ENCODE measurements around the gene HOXD4. TPM values are rescaled to one million over a fixed set of nuclear protein-coding genes. Genes with fewer than 3 reads are reported as not detected.

The HOXD4 gene
- total and polyA plus RNA-seq, 10 of the 15 experiments (the other 5 are each of a cell fraction or from before 2014, with no cell fraction given): 0.07 TPM; not detected in 9

DNA sequence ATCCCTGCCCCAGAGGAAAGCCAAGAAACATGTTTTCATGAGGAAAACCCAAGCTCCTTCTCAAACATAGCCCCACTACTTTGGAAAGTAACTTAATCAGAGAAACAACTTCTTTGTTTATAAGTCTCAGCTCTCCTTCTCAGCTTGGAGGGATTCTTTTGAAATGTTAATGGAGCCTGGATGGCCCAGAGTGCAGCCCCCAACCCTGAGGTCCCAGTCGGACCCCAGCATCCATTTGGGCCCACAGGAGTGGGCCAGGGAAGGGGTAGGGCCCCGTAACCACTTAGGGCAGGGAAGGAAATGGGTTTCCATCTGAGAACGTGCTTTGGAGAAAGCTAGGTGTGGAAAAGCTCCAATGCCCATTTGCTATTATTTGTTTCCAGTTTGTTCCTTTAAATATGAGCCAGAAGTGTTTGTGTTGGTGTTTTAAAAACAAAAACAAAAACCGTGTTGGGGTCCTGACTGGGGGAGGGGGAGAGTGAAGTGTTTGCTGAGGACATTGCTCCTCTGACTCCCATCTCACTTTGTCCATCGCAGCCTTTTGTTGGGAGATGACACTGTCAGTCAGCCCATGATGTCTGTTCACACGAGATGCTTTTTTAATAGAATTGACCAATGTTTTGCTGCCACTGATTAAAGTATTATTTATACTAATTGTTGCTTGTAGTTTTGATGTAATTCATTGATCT is 4.2 kb downstream of the HOXD4 start:
- SMC1A ChIA-PET (ENCODE audit: uncharacterized antibody, unreplicated experiment): interaction anchor here (0.8 to 1.3 kb wide), 2 partner anchors 481 to 497 kb away, joined by 3 read pairs; no protein-coding TSS in a partner anchor
- H2AFZ ChIP-seq (ENCODE audit: control insufficient read depth, low read depth, low read length): no peak overlapping the region
- H3K9ac ChIP-seq (ENCODE audit: control insufficient read depth, insufficient read depth, low read length): no peak overlapping the region
- H3K4me1 ChIP-seq (ENCODE audit: control insufficient read depth, insufficient read depth, low read length): no peaks in the 10 kb centered on the region
- no peaks in the 10 kb centered on the region for H3K36me3 ChIP-seq (ENCODE audit: control insufficient read depth in 2 of 2, insufficient read depth in 2 of 2, low read length in 1 of 2)
- H3K79me2 ChIP-seq (ENCODE audit: control insufficient read depth, insufficient read depth, low read length): no peaks in the 10 kb centered on the region
- H3K27ac ChIP-seq (ENCODE audit: control insufficient read depth, insufficient read depth): no peak overlapping the region
- in situ Hi-C loops (cut with MboI): no loop called here
- H3K9me3 ChIP-seq (replicated peaks; ENCODE audit: control insufficient read depth, insufficient read depth, low read length): no peaks in the 10 kb centered on the region; the same call in 2 of the 3 replicates
- no TSS peak for BruUV-seq (replicated peaks)
- RAD21 ChIA-PET (ENCODE audit: unreplicated experiment): interaction anchor here (1.5 kb wide), 1 partner anchor 398 kb away, joined by 3 read pairs; no protein-coding TSS in a partner anchor
- no peak for ATAC-seq
- H3K4me2 ChIP-seq (ENCODE audit: control insufficient read depth, insufficient read depth): no peak overlapping the region
- 6% methylated on average over 6 of the region's 6 CpGs for WGBS (ENCODE audit: insufficient coverage, insufficient replicate concordance, low lambda C conversion rate, missing lambda C conversion rate)
- FAIRE-seq: no peak
- no peaks in the 10 kb centered on the region for H4K20me1 ChIP-seq (ENCODE audit: control insufficient read depth, insufficient read depth)
- no peak overlapping the region for H3K4me3 ChIP-seq
- DNase-seq (ENCODE audit: low read depth, low spot score): no peak
- intact Hi-C loops (cut with micrococcal nuclease; ENCODE audit: unreplicated experiment): no loop called here
- CTCF ChIA-PET: interaction anchor here (0.6 to 2.7 kb wide), 2 partner anchors 300 to 302 kb away, joined by 3 to 7 read pairs; no protein-coding TSS in a partner anchor
- POLR2A ChIA-PET: no interaction called here
- peaks cover 4 to 40% of the 10 kb centered on the region in 2 experiments for H3K27me3 ChIP-seq (replicated peaks in 1 of 2; ENCODE audit: control insufficient read depth in 2 of 2, insufficient read depth in 2 of 2, low read length in 1 of 2)
- no peak for TF ChIP-seq RAD21 (IDR thresholded peaks at IDR 0.05; ENCODE audit: insufficient read depth, low read depth, low read length)
- TF ChIP-seq ATF7 (IDR thresholded peaks at IDR 0.05; ENCODE audit: low read depth): no peak
- no peak for TF ChIP-seq NFXL1 (IDR thresholded peaks at IDR 0.05; ENCODE audit: borderline replicate concordance)
- no peak for TF ChIP-seq STAT1 (conservative IDR thresholded peaks at IDR 0.05)
- no peak for TF ChIP-seq GATAD2B (conservative IDR thresholded peaks at IDR 0.05; ENCODE audit: low read depth)
- no peak for TF ChIP-seq POU2F2 (IDR thresholded peaks at IDR 0.05; ENCODE audit: borderline replicate concordance, low read depth, low read length)
- TF ChIP-seq CBX5 (IDR thresholded peaks at IDR 0.05; ENCODE audit: low read depth): no peak
- TF ChIP-seq, protein P1, sequence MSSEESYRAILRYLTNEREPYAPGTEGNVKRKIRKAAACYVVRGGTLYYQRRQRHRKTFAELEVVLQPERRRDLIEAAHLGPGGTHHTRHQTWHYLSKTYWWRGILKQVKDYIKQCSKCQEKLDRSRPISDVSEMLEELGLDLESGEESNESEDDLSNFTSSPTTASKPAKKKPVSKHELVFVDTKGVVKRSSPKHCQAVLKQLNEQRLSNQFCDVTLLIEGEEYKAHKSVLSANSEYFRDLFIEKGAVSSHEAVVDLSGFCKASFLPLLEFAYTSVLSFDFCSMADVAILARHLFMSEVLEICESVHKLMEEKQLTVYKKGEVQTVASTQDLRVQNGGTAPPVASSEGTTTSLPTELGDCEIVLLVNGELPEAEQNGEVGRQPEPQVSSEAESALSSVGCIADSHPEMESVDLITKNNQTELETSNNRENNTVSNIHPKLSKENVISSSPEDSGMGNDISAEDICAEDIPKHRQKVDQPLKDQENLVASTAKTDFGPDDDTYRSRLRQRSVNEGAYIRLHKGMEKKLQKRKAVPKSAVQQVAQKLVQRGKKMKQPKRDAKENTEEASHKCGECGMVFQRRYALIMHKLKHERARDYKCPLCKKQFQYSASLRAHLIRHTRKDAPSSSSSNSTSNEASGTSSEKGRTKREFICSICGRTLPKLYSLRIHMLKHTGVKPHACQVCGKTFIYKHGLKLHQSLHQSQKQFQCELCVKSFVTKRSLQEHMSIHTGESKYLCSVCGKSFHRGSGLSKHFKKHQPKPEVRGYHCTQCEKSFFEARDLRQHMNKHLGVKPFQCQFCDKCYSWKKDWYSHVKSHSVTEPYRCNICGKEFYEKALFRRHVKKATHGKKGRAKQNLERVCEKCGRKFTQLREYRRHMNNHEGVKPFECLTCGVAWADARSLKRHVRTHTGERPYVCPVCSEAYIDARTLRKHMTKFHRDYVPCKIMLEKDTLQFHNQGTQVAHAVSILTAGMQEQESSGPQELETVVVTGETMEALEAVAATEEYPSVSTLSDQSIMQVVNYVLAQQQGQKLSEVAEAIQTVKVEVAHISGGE (CRISPR knock-in tag; IDR thresholded peaks at IDR 0.05): no peak
- TF ChIP-seq YY1 (IDR thresholded peaks at IDR 0.05; ENCODE audit: low read depth, low read length): no peak
- TF ChIP-seq BHLHE40 (IDR thresholded peaks at IDR 0.05; ENCODE audit: borderline replicate concordance in 1 of 2, low read depth in 2 of 2, low read length in 1 of 2): no peak
- TF ChIP-seq, protein P2, sequence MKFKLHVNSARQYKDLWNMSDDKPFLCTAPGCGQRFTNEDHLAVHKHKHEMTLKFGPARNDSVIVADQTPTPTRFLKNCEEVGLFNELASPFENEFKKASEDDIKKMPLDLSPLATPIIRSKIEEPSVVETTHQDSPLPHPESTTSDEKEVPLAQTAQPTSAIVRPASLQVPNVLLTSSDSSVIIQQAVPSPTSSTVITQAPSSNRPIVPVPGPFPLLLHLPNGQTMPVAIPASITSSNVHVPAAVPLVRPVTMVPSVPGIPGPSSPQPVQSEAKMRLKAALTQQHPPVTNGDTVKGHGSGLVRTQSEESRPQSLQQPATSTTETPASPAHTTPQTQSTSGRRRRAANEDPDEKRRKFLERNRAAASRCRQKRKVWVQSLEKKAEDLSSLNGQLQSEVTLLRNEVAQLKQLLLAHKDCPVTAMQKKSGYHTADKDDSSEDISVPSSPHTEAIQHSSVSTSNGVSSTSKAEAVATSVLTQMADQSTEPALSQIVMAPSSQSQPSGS (IDR thresholded peaks at IDR 0.05; ENCODE audit: low read length): no peak
- no peak for TF ChIP-seq PML (IDR thresholded peaks at IDR 0.05; ENCODE audit: low read length)
- no peak for TF ChIP-seq STAT3 (IDR thresholded peaks at IDR 0.05; ENCODE audit: low read depth, low read length)
- no peak for TF ChIP-seq SMAD5 (IDR thresholded peaks at IDR 0.05; ENCODE audit: low read depth)
- no peak for TF ChIP-seq SREBF2 (IDR thresholded peaks at IDR 0.05; ENCODE audit: low read length)
- no peak for TF ChIP-seq KDM1A (IDR thresholded peaks at IDR 0.05; ENCODE audit: borderline replicate concordance)
- no peak for TF ChIP-seq NFYB (IDR thresholded peaks at IDR 0.05; ENCODE audit: insufficient read depth, low read depth, low read length)
